ENCODE measurements around the gene KRTAP12-3. TPM values are rescaled to one million over a fixed set of nuclear protein-coding genes. Genes with fewer than 3 reads are reported as not detected.
"Not testable (repeated sequence)": the region's sequence is repeated elsewhere in the genome, so short reads cannot be mapped to it uniquely, and the experiment has no call there.

KRTAP12-3 gene
- total RNA-seq, 1 experiment from 2014 or later, result not detected

GRCh38 chr21:44686000-44686781 lies 28.5 kb downstream of the KRTAP12-3 start:
- POLR2A ChIA-PET (ENCODE audit: unreplicated experiment), result no interaction called here
- no peaks in the 10 kb centered on the region for H3F3A ChIP-seq (ENCODE audit: insufficient read depth, low read depth)
- H3K27ac ChIP-seq, result no peak overlapping the region
- no peak overlapping the region for H3K4me2 ChIP-seq
- no peak overlapping the region for H2AFZ ChIP-seq
- no peak overlapping the region for H3K4me3 ChIP-seq
- no peak for TF ChIP-seq EZH2 (IDR thresholded peaks at IDR 0.05; ENCODE audit: low read depth)
- TF ChIP-seq CTCF (conservative IDR thresholded peaks at IDR 0.05), result no peak
- no peaks in the 10 kb centered on the region for H3K36me3 ChIP-seq (ENCODE audit: low read depth)
- intact Hi-C loops (cut with micrococcal nuclease; ENCODE audit: unreplicated experiment), result no loop called here
- no TSS peak for BruUV-seq (replicated peaks)
- no peaks in the 10 kb centered on the region for H3K9me2 ChIP-seq (ENCODE audit: insufficient read depth)
- H3K4me1 ChIP-seq (replicated peaks; ENCODE audit: insufficient read depth), result no peaks in the 10 kb centered on the region
- DNase-seq, result no peak
- H4K20me1 ChIP-seq (ENCODE audit: insufficient read depth), result no peaks in the 10 kb centered on the region
- H3K79me2 ChIP-seq (ENCODE audit: low read depth), result no peaks in the 10 kb centered on the region
- no peaks in the 10 kb centered on the region for H3K9me3 ChIP-seq (ENCODE audit: insufficient read depth, low read depth)
- CTCF ChIA-PET, result no interaction called here
- H3K27me3 ChIP-seq (ENCODE audit: insufficient read depth, low read depth), result peaks cover 92% of the 10 kb centered on the region

GRCh38 chr21:44686843-44687561 lies 29.3 kb downstream of the KRTAP12-3 start:
- TF ChIP-seq EZH2 (IDR thresholded peaks at IDR 0.05; ENCODE audit: low read depth) (no peak), CTCF (conservative IDR thresholded peaks at IDR 0.05) (no peak)
- Histone ChIP-seq H3K9me3 (ENCODE audit: insufficient read depth, low read depth) (no peaks in the 10 kb centered on the region), H3K9me2 (ENCODE audit: insufficient read depth) (no peaks in the 10 kb centered on the region), H3F3A (ENCODE audit: insufficient read depth, low read depth) (no peaks in the 10 kb centered on the region), H3K4me3 (no peak overlapping the region), H2AFZ (no peak overlapping the region), H3K27me3 (ENCODE audit: insufficient read depth, low read depth) (peaks cover 92% of the 10 kb centered on the region), H3K4me1 (replicated peaks; ENCODE audit: insufficient read depth) (no peaks in the 10 kb centered on the region), H3K36me3 (ENCODE audit: low read depth) (no peaks in the 10 kb centered on the region), H3K4me2 (no peak overlapping the region), H4K20me1 (ENCODE audit: insufficient read depth) (no peaks in the 10 kb centered on the region), H3K27ac (no peak overlapping the region), H3K79me2 (ENCODE audit: low read depth) (no peaks in the 10 kb centered on the region)
- CTCF ChIA-PET, result no interaction called here
- POLR2A ChIA-PET (ENCODE audit: unreplicated experiment), result no interaction called here
- DNase-seq, result no peak
- no TSS peak for BruUV-seq (replicated peaks)
- intact Hi-C loops (cut with micrococcal nuclease; ENCODE audit: unreplicated experiment), result no loop called here

- Histone ChIP-seq H4K20me1 (ENCODE audit: insufficient read depth) (no peaks in the 10 kb centered on the region), H3K27ac (no peak overlapping the region), H3F3A (ENCODE audit: insufficient read depth, low read depth) (no peaks in the 10 kb centered on the region), H3K9me2 (ENCODE audit: insufficient read depth) (no peaks in the 10 kb centered on the region), H3K9me3 (ENCODE audit: insufficient read depth, low read depth) (no peaks in the 10 kb centered on the region), H3K79me2 (ENCODE audit: low read depth) (no peaks in the 10 kb centered on the region), H3K4me2 (no peak overlapping the region), H3K36me3 (ENCODE audit: low read depth) (no peaks in the 10 kb centered on the region), H3K4me1 (replicated peaks; ENCODE audit: insufficient read depth) (no peaks in the 10 kb centered on the region), H3K4me3 (no peak overlapping the region), H2AFZ (no peak overlapping the region), H3K27me3 (ENCODE audit: insufficient read depth, low read depth) (peaks cover 89% of the 10 kb centered on the region)
- POLR2A ChIA-PET (ENCODE audit: unreplicated experiment), result no interaction called here
- DNase-seq, result no peak
- CTCF ChIA-PET, result no interaction called here
- no TSS peak for BruUV-seq (replicated peaks)
- intact Hi-C loops (cut with micrococcal nuclease; ENCODE audit: unreplicated experiment), result no loop called here
- TF ChIP-seq EZH2 (IDR thresholded peaks at IDR 0.05; ENCODE audit: low read depth) (no peak), CTCF (conservative IDR thresholded peaks at IDR 0.05) (no peak)
Observed at GRCh38 chr21:44687671-44688070, 29.9 kb downstream of the KRTAP12-3 start.

GRCh38 chr21:44689740-44690139 lies 32.0 kb downstream of the KRTAP12-3 start:
- POLR2A ChIA-PET (ENCODE audit: unreplicated experiment); H3F3A ChIP-seq (ENCODE audit: insufficient read depth, low read depth); H2AFZ ChIP-seq; H3K27ac ChIP-seq; H4K20me1 ChIP-seq (ENCODE audit: insufficient read depth); H3K79me2 ChIP-seq (ENCODE audit: low read depth); H3K9me2 ChIP-seq (ENCODE audit: insufficient read depth); BruUV-seq (replicated peaks); H3K36me3 ChIP-seq (ENCODE audit: low read depth); CTCF ChIA-PET; intact Hi-C loops (cut with micrococcal nuclease; ENCODE audit: unreplicated experiment); DNase-seq; H3K9me3 ChIP-seq (ENCODE audit: insufficient read depth, low read depth); H3K4me2 ChIP-seq; H3K4me1 ChIP-seq (replicated peaks; ENCODE audit: insufficient read depth); H3K4me3 ChIP-seq: not testable (repeated sequence)
- H3K27me3 ChIP-seq (ENCODE audit: insufficient read depth, low read depth), result peaks cover 69% of the 10 kb centered on the region

Measured in PC-9 (cell line).